HG03139 (cell line): ENCODE measurements around the gene CDK11A.
"Not testable (repeated sequence)": the region's sequence is repeated elsewhere in the genome, so short reads cannot be mapped to it uniquely, and the experiment has no call there.

Source experiments
- ATAC-seq: cut with Tn5 transposase; IDR thresholded peaks from one replicate; pipeline ENCODE4 v1.9.1; 2021; ENCODE audit not compliant: unreplicated experiment

Gene CDK11A

DNA sequence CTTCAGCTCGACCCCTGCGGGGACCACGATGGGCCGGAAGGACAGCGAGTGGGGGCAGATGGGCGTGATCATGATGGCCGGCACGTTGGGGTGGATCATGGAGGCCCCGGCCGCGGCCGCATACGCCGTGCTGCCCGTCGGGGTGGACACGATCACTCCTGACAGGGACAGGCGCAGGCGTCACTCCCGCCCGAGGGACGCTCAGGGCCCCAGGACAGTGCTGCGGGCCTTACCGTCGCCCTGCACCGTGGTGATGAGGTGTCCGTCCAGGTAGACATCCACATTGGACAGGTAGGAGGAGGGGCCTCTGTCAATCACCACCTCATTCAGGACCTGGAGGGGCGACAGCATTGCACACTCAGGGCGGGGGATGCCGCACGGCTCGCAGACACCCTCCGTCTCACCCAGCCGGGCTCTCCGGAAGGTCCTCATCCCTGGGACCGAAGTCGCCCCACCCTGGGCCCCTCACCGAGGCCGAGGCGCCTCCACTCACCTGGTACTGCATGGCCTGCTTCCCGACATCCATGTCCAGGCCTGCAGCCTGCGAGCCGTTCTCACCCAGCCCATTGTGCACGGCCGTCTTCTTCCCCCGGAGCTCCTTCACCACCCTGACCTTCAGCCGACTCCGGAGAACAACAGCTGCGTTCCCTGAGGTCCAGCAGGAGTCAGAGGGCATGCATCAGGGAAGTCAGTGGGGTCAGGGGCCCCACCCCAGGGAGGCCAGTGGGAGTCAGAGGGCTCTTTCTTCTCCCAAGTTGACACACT lies 30.1 kb upstream of the CDK11A start:
- no peak for ATAC-seq

DNA sequence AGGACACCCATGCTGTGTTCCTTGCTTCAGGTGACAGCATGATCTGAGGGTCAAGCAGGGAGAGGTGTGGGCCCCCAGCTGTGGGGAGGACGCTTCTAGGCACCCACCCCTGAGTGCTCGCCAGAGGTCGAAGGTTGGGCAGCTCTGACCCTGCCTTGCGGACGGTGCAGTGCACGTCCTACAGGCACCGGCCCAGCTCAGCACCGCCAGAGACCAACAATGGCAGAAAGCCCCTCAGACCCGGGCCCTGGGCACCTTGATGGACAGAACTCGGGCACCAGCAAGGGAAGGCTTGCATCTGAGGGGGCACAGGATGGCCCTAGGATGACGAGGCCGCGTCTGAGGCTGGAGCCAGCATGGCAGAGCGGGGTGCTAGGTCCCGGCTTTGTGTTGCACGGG lies 29.4 kb upstream of the CDK11A start:
- no peak for ATAC-seq

GRCh38 chr1:1752636-1753606 lies 28.8 kb upstream of the CDK11A start:
- ATAC-seq, result no peak

GRCh38 chr1:1752190-1752589 lies 28.0 kb upstream of the CDK11A start:
- ATAC-seq, result no peak

GRCh38 chr1:1749941-1750340 lies 25.8 kb upstream of the CDK11A start:
- not testable (repeated sequence) for ATAC-seq

GRCh38 chr1:1748686-1749321 lies 24.6 kb upstream of the CDK11A start:
- no peak for ATAC-seq

- ATAC-seq, result peak; percentile 77
Observed at GRCh38 chr1:1746566-1746909, 22.4 kb upstream of the CDK11A start.

DNA sequence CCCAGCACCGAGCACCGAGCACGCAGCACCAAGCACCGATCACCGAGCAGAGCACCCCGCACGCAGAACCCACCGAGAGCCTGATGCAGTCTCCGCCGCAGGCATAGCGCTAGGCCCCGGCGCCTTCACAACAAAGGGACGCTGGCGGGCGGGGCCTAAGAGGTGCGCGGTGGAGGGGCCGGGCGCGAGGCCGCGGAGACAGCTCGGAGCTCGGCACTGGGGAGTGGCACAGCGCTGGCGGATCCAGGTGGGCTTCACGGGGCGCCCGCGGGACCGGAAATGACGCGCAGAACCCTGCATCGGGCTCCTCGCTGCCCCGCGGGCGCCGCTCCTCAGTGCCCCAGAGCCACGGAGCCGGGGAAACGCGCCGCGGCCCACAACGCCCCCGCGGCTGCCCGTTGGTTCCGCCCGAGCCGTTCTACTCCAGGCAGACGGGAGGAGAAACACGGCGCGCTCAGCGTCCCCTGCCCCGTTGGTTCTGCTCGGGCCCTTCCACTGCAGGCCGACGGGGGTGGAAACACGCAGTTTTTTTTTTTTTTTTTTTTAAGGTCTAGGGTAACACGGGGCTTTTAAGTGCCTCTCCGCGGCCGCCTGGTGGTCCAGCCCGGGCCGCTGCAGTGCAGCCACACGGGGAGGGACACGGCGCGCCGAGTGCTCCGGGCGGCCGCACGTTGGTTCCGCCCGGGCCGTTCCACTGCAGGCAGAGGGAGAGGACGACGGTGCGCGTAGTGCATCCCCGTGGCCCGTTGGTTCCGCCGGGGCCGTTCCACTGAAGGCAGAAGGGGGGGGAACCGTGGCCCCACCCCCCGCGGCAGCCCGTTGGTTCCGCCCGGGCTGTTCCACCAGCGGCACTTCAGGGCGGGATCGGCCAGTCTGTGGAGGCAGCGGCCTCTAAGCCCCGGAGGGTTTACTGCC lies 21.8 kb upstream of the CDK11A start:
- ATAC-seq, result peak; percentile 66

- ATAC-seq, result not testable (repeated sequence)
Observed at GRCh38 chr1:1742529-1742928, 18.4 kb upstream of the CDK11A start.

- not testable (repeated sequence) for ATAC-seq
Observed at GRCh38 chr1:1741013-1741412, 16.9 kb upstream of the CDK11A start.

- not testable (repeated sequence) for ATAC-seq
Observed at GRCh38 chr1:1738799-1739337, 14.7 kb upstream of the CDK11A start.

DNA sequence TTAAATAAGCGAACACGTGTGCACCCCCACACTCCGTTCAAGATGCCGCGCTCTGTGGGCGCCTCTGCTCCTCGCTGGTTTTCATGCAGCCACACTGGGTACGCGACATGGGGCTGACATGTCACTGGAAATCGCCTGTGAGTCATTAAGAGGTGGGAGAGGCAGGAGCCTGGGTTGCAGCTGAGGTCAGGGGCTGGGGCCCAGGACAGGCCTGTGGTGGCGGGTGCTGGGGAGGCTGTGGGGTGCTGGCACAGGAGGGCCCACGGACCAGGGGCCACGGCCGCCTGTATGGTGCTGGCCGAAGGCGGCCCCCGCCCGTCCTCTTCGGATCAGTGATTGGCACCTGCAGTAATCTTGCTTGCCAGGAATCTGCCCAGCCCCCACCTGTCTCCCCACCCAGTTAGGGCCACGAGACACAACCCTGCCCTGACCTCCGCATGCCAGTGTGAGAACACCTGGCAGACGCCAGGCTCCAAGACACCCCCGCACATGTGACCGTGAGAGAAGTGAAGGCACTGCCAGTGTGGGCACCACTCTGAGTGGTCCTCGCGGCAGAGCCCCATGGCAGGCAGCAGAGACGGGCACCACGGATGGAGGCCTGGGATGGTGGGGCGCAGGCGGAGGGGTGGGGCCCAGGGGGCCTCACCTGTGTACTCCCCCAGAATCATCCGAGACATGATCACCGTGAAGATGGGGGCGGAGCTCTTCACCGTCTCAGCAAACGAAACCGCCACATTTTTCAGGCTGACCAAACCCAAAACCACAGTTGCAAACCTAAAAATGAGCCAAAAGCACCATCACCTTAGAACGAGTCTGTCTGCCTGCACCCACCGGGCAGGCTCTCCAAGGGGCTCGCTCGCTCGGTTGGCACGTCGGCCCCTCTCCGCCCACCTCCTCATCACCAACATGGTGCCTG lies 13.8 kb upstream of the CDK11A start:
- ATAC-seq, result not testable (repeated sequence)

DNA sequence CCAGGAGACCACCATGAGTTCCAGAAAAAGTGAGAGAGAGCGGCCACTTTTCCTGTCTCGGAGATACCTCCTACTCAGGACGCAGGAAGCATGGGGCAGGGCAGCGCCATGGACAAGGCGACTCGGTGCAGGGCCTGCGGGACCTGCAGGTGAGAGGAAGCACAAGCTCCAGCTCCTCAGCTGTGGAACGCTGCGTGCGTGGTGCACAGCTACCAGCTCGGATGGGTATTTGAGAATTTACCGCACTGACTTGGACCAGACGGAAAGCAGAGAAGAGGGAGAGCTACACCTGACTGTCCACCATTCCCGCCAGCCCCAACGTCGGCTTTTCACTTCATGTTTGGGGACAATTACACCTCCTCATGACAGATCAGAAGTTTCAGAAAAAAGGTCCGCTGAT lies 8.2 kb upstream of the CDK11A start:
- no peak for ATAC-seq

DNA sequence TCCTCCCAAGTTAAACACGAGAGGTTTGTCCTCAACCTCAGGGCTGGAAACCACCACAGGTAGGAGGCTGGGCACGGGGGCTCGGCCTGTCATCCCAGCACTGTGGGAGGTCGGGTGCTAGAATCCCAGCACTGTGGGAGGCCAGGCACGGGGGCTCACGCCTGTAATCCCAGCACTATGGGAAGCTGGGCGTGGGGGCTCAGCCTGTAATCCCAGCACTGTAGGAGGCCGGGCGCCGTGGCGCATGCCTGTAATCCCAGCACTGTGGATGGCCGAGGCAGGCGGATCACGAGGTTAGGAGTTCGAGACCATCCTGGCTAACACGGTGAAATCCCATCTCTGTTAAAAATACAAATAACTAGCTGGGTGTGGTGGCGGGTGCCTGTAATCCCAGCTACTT lies 6.7 kb upstream of the CDK11A start:
- ATAC-seq, result no peak

DNA sequence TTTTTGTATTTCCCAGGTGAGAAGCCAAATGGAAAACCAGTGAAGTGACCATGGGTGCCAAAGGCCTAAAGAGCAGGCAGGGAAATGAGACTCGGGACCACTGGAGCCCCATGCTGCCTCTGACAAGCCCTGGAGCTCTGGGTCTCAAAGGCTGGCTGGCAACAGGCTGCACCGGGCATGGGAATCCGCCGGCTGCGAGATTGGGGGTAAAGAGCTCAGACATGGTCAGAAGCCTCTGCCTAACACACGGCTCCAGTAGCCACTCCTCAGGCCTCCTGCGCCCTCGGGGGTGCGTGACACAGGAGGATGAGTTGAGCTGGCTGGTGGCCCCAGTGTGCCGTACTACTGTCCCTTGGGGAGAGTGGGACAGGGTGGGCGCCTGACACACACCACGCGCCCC lies 6.1 kb upstream of the CDK11A start:
- ATAC-seq, result not testable (repeated sequence)

- ATAC-seq, result not testable (repeated sequence)
Observed at GRCh38 chr1:1729116-1729816, 5.1 kb upstream of the CDK11A start.

DNA sequence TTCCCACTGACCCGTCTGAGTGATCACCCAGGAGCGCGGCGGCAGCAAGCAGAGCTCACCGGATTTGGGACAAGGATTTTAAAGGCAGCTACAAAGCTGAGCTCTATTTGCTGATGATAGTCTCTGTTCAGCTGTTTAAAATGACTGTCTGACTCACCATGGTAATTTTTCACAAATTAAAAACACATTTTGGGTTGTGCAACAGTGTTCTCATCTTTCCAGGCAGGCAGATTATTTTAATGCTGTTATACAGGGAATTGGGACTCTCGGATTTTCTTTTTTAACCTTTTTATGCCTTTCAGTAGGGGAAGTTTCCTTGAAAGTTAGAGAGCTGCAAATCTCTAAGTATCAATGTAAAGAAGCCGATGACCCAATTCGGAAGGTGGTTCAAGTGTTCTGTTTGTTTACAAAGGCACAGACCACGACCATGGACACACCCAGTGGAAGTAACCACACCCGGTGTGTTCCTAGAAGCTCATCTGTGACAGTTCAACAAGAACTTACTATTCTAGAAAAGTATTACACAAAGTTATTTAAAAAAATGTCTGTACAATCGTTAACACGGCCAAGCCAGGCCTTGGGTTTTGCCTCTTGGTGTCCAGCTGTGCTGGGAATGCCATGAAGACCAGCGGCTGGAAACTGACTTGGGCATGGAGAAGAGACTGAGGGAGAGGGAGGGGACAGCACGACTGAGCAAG lies 4.3 kb upstream of the CDK11A start:
- ATAC-seq, result not testable (repeated sequence)

- ATAC-seq, result not testable (repeated sequence)
Observed at GRCh38 chr1:1727131-1727651, 3.0 kb upstream of the CDK11A start.
